GM12878 (cell line): ENCODE results near the gene TXLNB. TPM values are rescaled to one million over a fixed set of nuclear protein-coding genes. Genes with fewer than 3 reads are reported as not detected.
"Not testable (repeated sequence)": the region's sequence is repeated elsewhere in the genome, so short reads cannot be mapped to it uniquely, and the experiment has no call there.

Experiments
- ATAC-seq: fragments of 200-7000 bp; cut with Tn5 transposase; 3 replicates; pipeline ENCODE4 v1.9.1; 2020; ENCODE audit warnings: mild to moderate bottlenecking, moderate library complexity
- BruUV-seq: library from RNA; stranded (reverse); fragments of 400-500 nt; replicated peaks from 2 replicates; lab custom pipeline; 2021; lab: Mats Ljungman, UMichigan
- CTCF ChIA-PET: fragments of 300-600 bp; sonication (Branson Sonifier 250); formaldehyde crosslinking; extraction: SDS; loops from one replicate; lab custom pipeline; 2021; ENCODE audit warnings: inconsistent platforms; lab: Yijun Ruan, JAX
- POLR2A ChIA-PET: fragments of 350-600 bp; formaldehyde crosslinking; extraction: SDS; loops from one replicate; lab custom pipeline; 2021; ENCODE audit warnings: inconsistent platforms; lab: Charles Lee
- RAD21 ChIA-PET: fragments of 300-600 bp; sonication (Branson Sonifier 250); formaldehyde crosslinking; loops from one replicate; lab custom pipeline; 2023; ENCODE audit warnings: antibody characterized with exemption; ENCODE audit not compliant: unreplicated experiment; lab: Charles Lee
- SMC1A ChIA-PET: fragments of 300-600 bp; sonication (Branson Sonifier 250); formaldehyde crosslinking; loops from one replicate; lab custom pipeline; 2023; ENCODE audit not compliant: unreplicated experiment, uncharacterized antibody; lab: Charles Lee
- DNase-seq: peaks from one replicate; pipeline ENCODE4 v3.0.0-alpha.2; 2011; ENCODE audit warnings: low read depth, low spot score
- FAIRE-seq: peaks from 3 replicates; lab custom pipeline; 2011; peaks lifted over from hg19 to GRCh38; lab: Jason Lieb, UNC
- H2AFZ ChIP-seq: 2 replicates; pipeline ENCODE4 v1.6.0; 2011; ENCODE audit warnings: low read depth, low read length, control low read depth; ENCODE audit not compliant: control insufficient read depth
- H3K27ac ChIP-seq: 2 replicates; pipeline ENCODE4 v1.5.1; 2011; ENCODE audit warnings: control low read depth; ENCODE audit not compliant: control insufficient read depth, insufficient read depth
- H3K27me3 ChIP-seq, 2 experiments: replicated peaks in 1 of 2; 2 replicates each; pipeline versions ENCODE4 v1.6.0 to v1.6.1; 2011; ENCODE audit warnings: low read length in 1 of 2; ENCODE audit not compliant: control insufficient read depth in 2 of 2, insufficient read depth in 2 of 2
- H3K36me3 ChIP-seq, 2 experiments: 2 replicates each; pipeline ENCODE4 v1.5.1; 2011; ENCODE audit warnings: low read length in 1 of 2; ENCODE audit not compliant: control insufficient read depth in 2 of 2, insufficient read depth in 2 of 2
- H3K4me1 ChIP-seq: 2 replicates; pipeline ENCODE4 v1.6.1; 2011; ENCODE audit warnings: mild to moderate bottlenecking, low read length, moderate library complexity, mixed read lengths; ENCODE audit not compliant: control insufficient read depth, insufficient read depth
- H3K4me2 ChIP-seq: 2 replicates; pipeline ENCODE4 v1.6.0; 2011; ENCODE audit warnings: control low read depth; ENCODE audit not compliant: control insufficient read depth, insufficient read depth
- H3K4me3 ChIP-seq: fragments of 200-600 bp; sonication (generic); 2 replicates; pipeline ENCODE4 v1.5.1; 2016
- H3K79me2 ChIP-seq: 2 replicates; pipeline ENCODE4 v1.6.0; 2011; ENCODE audit warnings: low read length; ENCODE audit not compliant: control insufficient read depth, insufficient read depth
- H3K9ac ChIP-seq: 2 replicates; pipeline ENCODE4 v1.8.0; 2011; ENCODE audit warnings: low read length, control low read depth, mixed read lengths; ENCODE audit not compliant: control insufficient read depth, insufficient read depth
- H3K9me3 ChIP-seq: replicated peaks from 3 replicates; pipeline ENCODE4 v1.5.1; 2011; ENCODE audit warnings: mild to moderate bottlenecking, low read length; ENCODE audit not compliant: control insufficient read depth, insufficient read depth
- H4K20me1 ChIP-seq: 2 replicates; pipeline ENCODE4 v1.6.0; 2011; ENCODE audit not compliant: control insufficient read depth, insufficient read depth
- CREM ChIP-seq: IDR thresholded peaks from 2 replicates; pipeline ENCODE4 v1.6.1; 2014; ENCODE audit warnings: antibody characterized with exemption, low read depth
- EED ChIP-seq: sonication (generic); IDR thresholded peaks from 2 replicates; pipeline ENCODE4 v1.6.1; 2016; ENCODE audit warnings: antibody characterized with exemption, low read depth
- FOXK2 ChIP-seq: fragments of 450-650 bp; IDR thresholded peaks from 2 replicates; pipeline ENCODE4 v1.6.1; 2017; ENCODE audit warnings: mild to moderate bottlenecking, moderate library complexity
- TBL1XR1 ChIP-seq: IDR thresholded peaks from 2 replicates; pipeline ENCODE4 v1.6.1; 2012; ENCODE audit warnings: low read depth, low read length, improper control_type of control experiment
- WGBS: methylation state at CpG from one replicate; pipeline ENCODE4 v1.1.6; 2016; ENCODE audit warnings: low lambda C conversion rate; ENCODE audit not compliant: insufficient replicate concordance, insufficient coverage; ENCODE audit errors: missing lambda C conversion rate; 5-methylcytosine and 5-hydroxymethylcytosine counted together
- in situ Hi-C: fragments of 300-500 bp; cut with MboI; formaldehyde crosslinking; loops from 9 replicates; pipeline ENCODE4 v1.14.3; 2018; ENCODE audit warnings: mixed read lengths
- intact Hi-C: fragments of 100-400 bp; cut with micrococcal nuclease; formaldehyde crosslinking; loops from one replicate; pipeline ENCODE4 v1.14.2; 2022; ENCODE audit not compliant: unreplicated experiment
- polyA plus RNA-seq, 11 experiments: library from polyadenylated mRNA; depleted of rRNA in 4 of 11; unstranded in 6 of 11; stranded (reverse) in 5 of 11; fragments of >200 nt; fragmentation: Nextera tagmentation in 4 of 11; fragmentation: Illumina TruSeq in 1 of 11; extraction: Ambion mirVana in 4 of 11; extraction: Trizol in 1 of 11; gene quantifications; 1 replicate in 1 of 11; 2 replicates in 10 of 11; pipeline versions ENCODE4 v1.2.1 to v1.2.3, GENCODE V29; 2011 to 2016; ENCODE audit warnings: inconsistent platforms in 2 of 11, missing spikeins in 2 of 11, low read depth in 1 of 11
- total RNA-seq, 4 experiments: library from RNA; depleted of rRNA in 3 of 4; stranded (reverse); fragments of >200 nt in 3 of 4; fragmentation: Illumina TruSeq in 1 of 4; extraction: Trizol in 1 of 4; gene quantifications; 2 replicates each; pipeline versions ENCODE4 v1.2.1 to v1.2.3, GENCODE V29; 2013 to 2021

TXLNB gene
- total and polyA plus RNA-seq, 10 of the 15 experiments (the other 5 are each of a cell fraction or from before 2014, with no cell fraction given): 0.07 to 1.3 (median 0.22) TPM; not detected in 1

GRCh38 chr6:139235661-139236060 is 56.1 kb downstream of the TXLNB start:
- Histone ChIP-seq H2AFZ (no peak overlapping the region), H3K9me3 (no peaks in the 10 kb centered on the region; the same call in 1 of the 3 replicates), H3K9ac (no peak overlapping the region), H3K36me3 (no peaks in the 10 kb centered on the region), H3K27ac (no peak overlapping the region), H3K27me3 (no peaks in the 10 kb centered on the region), H3K79me2 (no peaks in the 10 kb centered on the region), H4K20me1 (no peaks in the 10 kb centered on the region)
- ChIA-PET RAD21 (no interaction called here), SMC1A (no interaction called here), POLR2A (no interaction called here)
- BruUV-seq: no TSS peak
- in situ Hi-C loops: no loop called here
- intact Hi-C loops: no loop called here
- DNase-seq: no peak
- WGBS: 60% methylated on average over 11 of the region's 12 CpGs
- no peak for ATAC-seq
- no peak for TF ChIP-seq EED
- no peak for TF ChIP-seq TBL1XR1
- TF ChIP-seq FOXK2: no peak
- no peak for TF ChIP-seq CREM
- TF ChIP-seq, all 136 proteins: peak for 0
- FAIRE-seq: no peak
- no peak overlapping the region for H3K4me3 ChIP-seq
- H3K4me2 ChIP-seq: no peak overlapping the region
- CTCF ChIA-PET: interaction anchor here (2.0 to 2.6 kb wide), 2 partner anchors 15 to 129 kb away, joined by 5 read pairs; no protein-coding TSS in a partner anchor
- H3K4me1 ChIP-seq: no peaks in the 10 kb centered on the region

- intact Hi-C loops, CTCF ChIA-PET: not testable (repeated sequence)
Measured at GRCh38 chr6:139234193-139234592, 57.6 kb downstream of the TXLNB start.

More at GRCh38 chr6:139234193-139234592, 57.6 kb downstream of the TXLNB start:
- H3K27ac ChIP-seq, H3K4me2 ChIP-seq, H3K36me3 ChIP-seq, H3K9ac ChIP-seq, POLR2A ChIA-PET, DNase-seq, H2AFZ ChIP-seq, H3K4me1 ChIP-seq, H4K20me1 ChIP-seq, RAD21 ChIA-PET, BruUV-seq, H3K79me2 ChIP-seq, FAIRE-seq, in situ Hi-C loops, H3K9me3 ChIP-seq, H3K4me3 ChIP-seq, H3K27me3 ChIP-seq, ATAC-seq, SMC1A ChIA-PET: not testable (repeated sequence)
- 37% methylated on average over 2 of the region's 2 CpGs for WGBS
